HG03469 (cell line): ENCODE measurements around the gene TPI1.
"Not testable (repeated sequence)": the region's sequence is repeated elsewhere in the genome, so short reads cannot be mapped to it uniquely, and the experiment has no call there.

Source experiments
- ATAC-seq: cut with Tn5 transposase; IDR thresholded peaks from one replicate; pipeline ENCODE4 v1.9.1; 2021; ENCODE audit warnings: mild to moderate bottlenecking, moderate library complexity, moderate number of reproducible peaks; ENCODE audit not compliant: unreplicated experiment

The TPI1 gene

DNA sequence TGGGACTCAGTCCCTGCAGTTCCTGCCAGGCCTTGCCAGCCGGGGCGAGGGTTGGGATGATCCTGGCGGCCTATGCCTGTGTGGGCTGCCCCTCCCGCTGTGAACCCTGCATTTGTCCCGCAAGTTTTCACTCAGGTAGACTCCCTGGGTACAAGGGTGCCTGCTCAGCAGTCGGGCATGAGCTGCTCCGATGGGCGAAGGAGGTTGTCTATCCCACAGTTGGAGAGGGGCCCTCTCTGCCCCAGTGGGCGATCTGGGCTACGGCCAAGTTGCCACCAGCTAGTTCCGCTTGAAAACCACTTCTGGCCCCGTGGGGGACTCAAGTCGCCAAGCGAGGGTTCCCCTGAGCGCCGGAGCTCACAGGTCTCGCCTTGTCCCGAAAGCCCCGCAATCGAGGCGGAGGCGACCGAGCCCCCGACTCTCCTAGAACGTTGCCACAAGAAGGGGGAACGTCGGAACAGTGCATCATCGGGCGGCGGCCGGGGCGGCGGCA lies 365 bp upstream of the TPI1 start:
- ATAC-seq = peak; percentile 11

DNA sequence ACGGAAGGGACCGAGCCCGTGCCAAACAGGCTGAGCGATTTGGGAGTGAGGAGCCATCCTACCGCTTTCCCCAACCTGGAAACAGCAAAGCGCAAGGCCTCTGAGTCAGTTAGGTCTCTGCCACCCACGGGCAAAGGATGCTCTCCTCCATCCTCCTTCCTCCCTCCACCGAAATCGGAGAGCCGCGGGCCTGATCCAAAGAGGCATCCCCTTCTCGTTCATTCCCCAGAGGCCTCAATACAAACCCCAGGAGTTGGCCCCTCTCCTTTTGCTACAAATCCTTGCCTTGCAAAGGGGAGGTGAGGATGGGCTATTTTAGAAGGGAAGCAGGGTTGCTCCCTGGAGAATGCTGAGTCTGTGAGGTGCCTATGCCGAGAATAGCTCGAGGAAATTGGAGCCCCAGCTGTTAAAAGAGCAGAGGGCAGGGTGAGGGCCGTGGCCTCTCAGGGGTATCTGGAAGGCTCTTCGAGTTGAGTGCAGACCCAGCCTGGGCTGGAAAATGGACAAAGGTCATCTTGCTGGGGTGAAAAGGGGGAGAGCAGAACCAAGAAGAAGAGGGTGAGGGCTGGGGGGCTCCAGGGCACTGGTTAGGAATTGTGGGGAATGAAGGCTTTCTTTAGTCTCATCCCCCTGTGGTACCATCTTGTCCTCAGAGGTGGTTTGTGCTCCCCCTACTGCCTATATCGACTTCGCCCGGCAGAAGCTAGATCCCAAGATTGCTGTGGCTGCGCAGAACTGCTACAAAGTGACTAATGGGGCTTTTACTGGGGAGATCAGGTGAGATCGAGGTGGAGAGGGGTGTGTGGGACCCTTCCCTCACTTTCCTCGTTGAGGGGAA lies 1.1 kb downstream of the TPI1 start:
- no peak for ATAC-seq

DNA sequence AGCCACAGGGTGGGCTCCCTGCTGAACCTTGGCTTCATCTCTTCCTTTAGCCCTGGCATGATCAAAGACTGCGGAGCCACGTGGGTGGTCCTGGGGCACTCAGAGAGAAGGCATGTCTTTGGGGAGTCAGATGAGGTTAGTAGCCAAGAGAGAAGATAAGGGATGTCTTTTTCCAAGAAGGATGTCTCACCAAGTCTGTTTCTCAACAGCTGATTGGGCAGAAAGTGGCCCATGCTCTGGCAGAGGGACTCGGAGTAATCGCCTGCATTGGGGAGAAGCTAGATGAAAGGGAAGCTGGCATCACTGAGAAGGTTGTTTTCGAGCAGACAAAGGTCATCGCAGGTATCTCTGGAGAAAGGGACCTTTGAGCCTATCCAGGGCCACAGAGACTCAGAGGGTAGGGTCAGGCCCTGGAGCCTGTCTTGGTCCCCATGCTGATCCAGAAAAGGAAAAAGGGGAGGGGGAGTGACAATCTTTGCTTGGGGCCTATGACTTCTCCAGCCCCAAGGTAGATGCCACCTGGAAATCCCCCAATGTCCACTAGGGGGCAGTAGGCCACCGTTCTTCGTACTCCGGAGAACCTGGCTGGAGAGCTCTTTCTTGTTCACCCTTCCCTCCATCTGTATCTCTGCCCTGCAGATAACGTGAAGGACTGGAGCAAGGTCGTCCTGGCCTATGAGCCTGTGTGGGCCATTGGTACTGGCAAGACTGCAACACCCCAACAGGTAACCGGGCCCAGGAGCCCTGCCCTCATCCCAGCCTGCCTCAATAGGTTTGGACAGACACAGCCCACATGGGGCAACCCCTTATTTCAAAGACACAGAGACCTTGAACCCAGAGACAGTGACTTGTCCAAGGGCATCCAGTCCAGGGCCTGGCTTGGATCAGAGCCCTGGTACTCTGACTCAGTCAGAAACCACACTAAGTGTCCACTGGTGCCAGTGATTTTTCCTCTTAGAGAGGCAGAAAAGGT lies 2.0 kb downstream of the TPI1 start:
- no peak for ATAC-seq

DNA sequence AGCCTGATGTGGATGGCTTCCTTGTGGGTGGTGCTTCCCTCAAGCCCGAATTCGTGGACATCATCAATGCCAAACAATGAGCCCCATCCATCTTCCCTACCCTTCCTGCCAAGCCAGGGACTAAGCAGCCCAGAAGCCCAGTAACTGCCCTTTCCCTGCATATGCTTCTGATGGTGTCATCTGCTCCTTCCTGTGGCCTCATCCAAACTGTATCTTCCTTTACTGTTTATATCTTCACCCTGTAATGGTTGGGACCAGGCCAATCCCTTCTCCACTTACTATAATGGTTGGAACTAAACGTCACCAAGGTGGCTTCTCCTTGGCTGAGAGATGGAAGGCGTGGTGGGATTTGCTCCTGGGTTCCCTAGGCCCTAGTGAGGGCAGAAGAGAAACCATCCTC lies 3.0 kb downstream of the TPI1 start:
- ATAC-seq = not testable (repeated sequence)

DNA sequence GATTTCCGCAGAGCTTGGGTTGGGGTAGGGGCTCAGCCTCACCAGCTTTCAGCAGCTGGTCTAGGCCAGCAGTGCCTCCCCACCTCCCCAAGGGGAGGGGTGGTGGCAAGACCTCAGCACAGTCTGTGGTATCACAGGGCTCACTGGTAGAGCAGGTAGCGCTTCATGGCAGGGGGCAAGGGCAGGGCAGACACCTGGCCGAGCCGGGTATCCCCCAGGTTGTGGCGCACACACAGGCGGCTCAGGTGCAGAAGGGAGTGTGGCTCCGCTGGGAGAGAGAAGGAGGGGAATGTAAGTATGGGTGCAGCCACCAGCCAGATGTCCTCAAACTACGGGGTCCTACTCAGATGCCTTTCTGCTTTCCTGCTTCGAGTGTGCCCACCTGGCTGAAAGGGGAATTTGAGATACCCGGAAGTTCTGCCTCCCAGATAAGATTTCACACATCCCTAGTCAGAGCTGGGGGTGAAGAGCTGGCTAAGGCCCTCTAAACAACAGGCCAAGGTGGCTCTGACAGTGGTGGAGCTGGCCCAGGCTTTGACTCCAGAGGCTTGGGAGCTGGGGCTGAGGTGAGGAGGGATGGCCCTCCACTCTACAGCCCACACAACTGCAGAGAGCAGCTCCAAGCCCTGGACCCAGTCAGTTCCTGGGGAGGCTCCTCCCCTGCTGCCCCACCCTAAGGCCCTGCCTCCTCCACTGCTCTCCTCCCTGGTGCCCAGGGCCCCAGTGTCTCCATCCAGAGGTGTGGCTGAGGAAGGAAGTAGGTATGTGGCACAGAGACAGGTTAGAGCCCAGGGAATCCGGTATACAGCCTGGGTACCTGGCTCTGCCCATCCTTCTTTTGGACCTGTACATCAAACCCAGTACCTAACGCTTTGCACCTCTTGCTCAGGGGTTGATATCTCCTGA lies 4.0 kb downstream of the TPI1 start:
- no peak for ATAC-seq

DNA sequence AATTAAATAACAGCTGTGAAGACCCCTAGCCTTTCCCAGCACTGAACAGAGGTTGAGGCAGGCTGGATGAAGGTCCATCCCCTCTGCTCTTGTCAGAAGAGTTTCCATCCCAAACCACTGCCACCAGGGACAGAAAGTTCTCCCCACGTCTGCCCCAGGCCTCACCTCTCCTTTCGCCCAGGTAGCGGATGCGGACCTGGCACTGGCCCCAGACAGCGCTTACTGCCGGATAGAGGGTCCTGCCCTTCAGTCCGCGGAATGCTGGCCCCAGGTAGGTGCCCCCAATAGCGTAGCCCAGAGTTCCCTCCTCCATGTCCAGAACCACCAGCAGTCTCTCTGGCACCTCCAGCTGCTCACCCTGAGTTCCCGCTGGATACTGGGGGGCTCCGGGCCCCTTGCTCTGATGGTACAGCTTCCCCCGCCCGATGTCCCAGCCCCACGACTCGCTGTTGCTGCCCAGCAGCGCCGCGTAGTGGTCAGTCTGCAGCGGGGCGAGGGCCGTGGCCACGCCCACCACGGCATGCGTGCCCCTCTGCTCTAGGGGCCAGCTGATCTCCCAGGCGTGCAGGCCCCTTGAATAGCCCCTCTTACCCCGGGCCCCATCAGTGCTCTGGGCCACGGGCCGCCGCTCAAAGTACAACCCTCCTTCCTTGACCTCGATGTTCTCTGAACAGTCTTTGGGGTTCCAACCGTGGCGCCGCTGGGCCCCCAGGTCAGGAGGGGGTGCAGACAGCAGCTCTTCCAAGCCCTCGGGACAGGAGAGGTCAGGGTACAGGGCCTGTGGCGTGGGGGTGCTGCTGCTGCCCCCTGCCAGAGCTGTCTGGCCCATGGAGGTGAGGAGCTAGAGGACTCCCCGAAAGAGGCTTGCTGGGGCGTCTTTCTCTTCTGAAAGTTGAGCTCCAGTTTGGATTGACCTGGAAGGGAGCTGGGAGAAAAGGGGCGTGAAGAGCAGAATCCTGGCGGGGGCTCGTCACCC lies 5.0 kb downstream of the TPI1 start:
- ATAC-seq = peak; percentile 24

DNA sequence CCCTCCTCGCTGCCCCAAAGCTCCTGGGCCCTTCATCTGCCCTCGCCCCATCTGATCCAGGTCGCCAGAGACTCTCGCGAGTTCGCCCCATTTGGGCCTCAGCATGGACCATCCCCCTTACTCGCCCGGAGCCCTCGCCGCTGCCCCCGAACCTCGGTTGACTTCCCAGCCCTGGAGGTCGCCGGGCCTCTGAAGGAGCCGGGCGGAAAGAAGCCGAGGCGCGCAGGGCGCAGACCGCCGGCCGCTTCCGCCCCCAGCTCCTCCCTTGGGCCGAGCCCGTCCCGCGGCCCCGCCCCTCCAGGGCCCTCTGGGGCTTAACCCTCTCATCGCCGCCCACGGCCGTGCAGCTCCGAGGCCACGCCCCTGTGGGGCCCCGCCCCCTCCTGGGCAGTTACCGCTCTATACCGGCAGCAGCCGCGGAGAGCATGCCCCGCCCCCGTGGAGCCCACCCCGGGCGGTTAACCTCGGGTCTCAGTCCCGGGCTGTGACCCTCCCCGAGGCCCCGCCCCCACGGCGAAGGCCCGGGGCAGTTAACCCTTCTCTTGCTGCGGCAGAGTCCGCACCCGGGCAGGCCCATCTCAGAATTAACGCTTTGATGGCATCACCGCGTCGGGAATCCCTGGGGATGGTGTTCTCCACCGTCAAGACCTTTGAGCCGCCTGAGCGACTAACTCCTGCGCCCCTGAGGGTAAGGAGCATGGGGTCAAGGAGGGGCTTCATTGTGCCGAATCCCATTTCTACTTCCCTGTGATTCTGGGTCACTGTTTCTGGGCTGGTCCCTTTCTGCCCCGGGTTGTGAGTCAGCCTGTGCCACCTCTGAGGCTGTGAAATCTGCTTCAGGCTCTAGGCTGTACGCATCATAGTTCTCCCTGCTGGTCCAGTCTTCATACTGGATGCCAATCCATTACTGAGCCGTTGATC lies 6.0 kb downstream of the TPI1 start, which contains the start of gene SPSB2:
TSS of gene SPSB2 (minus strand) at position 210 of the 921 bp plus-strand sequence. CDS start 402 bp downstream, outside the sequence.
- ATAC-seq = peak; percentile 53

DNA sequence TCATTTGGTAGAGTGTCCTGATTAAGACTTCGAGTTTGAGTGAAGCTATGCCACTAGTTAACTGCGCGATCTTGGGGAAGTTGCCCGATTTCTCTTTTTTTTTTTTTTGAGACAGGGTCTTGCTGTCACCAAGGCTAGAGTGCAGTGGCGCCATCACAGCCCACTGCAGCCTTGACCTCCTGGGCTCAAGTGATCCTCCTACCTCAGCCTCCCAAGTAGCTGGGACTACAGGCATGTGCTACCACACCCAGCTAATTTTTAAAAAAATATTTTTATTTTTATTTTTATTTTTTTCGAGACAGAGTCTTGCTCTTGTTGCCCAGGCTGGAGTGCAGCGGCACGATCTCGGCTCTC lies 6.7 kb downstream of the TPI1 start:
- not testable (repeated sequence) for ATAC-seq

DNA sequence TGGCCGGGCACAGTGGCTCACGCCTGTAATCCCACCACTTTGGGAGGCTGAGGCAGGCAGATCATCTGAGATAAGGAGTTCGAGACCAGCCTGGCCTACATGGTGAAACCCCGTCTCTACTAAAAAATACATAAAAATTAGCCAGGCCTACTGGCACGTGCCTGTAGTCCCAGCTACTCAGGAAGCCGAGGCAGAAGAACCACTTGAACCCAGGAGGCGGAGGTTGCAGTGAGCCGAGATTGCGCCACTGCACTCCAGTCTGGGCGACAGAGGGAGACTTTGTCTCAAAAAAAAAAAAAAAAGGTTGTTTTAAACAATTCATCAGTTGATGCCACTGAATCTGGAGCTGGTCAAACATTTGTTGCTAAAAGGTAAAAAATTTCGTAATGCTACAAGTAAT lies 12.5 kb downstream of the TPI1 start:
- not testable (repeated sequence) for ATAC-seq

DNA sequence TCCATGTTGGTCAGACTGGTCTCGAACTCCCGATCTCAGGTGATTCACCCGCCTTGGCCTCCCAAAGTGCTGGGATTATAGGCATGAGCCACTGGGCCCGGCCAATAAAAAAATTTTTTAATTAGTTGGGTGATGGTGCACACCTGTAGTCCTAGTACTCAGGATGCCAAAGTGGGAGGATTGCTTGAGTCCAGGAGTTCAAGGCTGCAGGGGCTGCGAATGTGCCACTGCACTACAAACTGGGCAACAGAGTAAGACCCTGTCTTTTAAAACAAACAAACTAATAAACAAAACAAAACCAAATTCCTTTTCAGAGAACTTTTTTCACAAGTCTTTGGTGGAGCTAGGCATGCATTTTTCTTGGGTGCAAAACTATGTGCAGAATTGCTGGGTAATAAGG lies 15.9 kb downstream of the TPI1 start:
- ATAC-seq = no peak

DNA sequence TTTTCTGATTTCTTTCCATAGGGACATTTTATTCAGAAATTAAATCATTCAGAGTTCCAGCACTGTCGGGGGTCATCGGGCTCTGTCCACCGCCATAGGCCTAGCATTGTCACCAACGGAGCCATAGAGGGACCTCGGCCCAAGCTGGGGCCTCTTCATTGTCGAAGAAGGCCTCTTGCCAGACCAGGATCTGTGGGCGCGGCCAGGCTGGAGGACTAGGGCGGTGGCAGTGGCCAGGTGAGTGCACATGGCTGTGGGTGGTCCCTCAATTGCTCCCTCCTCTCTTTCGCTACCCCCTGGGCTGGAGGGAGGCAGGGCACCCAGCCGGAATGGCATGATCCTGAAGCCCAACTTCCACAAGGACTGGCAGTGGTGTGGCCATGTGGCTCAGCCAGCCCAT lies 16.4 kb downstream of the TPI1 start:
- ATAC-seq = no peak

DNA sequence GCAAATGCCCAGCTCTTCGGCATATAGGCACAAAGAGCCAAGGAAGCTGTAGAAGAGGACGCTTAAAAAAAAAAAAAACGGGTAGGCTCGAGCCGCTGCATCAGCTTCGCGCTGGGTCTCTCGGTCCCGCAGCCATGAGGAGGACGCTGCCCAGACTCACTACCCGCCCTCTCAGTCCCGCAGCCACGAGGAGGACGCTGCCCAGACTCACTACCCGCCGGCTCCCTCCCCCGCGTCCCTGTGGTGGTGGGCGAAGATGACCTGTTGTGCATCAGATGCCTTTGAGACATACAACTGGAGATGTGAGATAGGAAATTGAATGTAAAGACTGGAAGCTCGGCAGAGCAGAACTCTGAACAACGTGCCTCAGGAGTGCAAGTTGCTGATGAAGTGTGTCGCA lies 17.2 kb downstream of the TPI1 start:
- no peak for ATAC-seq

DNA sequence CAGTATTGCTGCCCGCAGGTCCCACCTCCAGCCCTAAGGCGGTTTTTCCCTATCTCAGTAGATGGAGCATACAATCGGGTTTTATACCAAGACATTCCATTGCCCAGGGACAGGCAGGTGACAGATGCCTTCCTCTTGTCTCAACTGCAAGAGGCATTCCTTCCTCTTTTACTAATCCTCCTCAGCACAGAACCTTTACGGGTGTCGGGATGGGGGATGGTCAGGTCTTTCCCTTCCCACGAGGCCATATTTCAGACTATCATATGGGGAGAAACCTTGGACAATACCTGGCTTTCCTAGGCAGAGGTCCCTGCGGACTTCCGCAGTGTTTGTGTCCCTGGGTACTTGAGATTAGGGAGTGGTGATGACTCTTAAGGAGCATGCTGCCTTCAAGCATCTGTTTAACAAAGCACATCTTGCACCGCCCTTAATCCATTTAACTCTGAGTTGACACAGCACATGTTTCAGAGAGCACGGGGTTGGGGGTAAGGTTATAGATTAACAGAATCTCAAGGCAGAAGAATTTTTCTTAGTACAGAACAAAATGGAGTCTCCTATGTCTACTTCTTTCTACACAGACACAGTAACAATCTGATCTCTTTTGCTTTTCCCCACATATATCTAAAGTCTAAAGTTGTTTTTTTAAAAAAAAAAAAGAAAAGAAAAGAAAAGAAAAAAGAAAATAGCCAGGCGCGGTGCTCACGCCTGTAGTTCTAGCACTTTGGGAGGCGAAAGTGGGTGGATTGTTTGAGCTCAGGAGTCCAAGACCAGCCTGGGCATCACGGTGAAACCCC lies 19.1 kb downstream of the TPI1 start:
- ATAC-seq = not testable (repeated sequence)

DNA sequence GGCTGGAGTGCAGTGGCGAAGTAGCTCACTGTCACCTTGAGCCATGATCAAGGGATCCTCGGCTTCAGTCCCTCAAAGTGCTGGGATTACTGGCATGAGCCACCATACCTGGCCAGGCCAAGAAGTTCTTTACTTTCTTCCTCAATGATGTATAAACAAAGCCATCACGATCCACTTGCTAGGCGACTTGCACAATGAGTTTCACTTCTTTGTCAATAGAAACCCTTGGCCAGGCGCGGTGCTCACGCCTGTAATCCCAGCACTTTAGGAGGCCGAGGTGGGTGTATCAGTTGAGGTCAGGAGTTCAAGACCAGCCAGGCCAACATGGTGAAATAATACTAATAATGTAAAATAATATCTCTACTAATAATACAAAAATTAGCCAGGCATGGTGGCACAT lies 20.1 kb downstream of the TPI1 start:
- ATAC-seq = no peak

DNA sequence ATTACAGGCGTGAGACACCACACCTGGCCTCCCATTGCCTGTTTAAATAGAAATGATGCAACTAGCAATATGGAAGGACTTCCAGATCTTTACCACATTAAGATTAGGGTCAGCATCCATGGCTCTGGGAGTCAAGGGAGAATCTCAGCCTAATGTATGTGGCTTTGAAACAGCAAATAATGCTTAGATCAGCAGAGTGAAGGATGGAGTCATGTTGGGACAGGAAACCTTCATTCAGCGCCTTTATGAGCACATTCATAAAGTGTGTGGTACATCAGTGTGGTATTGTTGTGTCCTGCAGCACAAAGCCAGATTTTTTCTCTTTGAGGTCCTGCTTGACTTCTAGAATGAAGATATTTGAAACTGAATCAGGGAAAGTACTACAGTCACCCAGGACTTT lies 21.0 kb downstream of the TPI1 start:
- no peak for ATAC-seq

DNA sequence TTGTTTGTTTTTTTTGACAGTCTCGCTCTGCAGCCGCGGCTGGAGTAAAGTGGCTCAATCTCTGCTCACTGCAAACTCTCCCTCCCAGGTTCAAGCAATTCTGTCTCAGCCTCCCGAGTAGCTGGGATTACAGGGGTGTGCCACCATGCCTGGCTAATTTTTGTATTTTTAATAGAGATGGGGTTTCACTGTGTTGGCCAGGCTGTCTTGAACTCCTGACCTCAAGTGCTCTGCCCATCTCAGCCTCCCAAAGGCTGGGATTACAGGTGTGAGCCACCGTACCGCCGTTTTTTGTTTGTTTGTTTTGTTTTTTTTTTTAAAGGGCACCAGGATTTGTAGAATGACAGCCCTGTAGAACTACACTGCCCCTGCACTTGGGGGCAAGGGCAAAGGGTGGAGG lies 21.5 kb downstream of the TPI1 start:
- ATAC-seq = not testable (repeated sequence)

DNA sequence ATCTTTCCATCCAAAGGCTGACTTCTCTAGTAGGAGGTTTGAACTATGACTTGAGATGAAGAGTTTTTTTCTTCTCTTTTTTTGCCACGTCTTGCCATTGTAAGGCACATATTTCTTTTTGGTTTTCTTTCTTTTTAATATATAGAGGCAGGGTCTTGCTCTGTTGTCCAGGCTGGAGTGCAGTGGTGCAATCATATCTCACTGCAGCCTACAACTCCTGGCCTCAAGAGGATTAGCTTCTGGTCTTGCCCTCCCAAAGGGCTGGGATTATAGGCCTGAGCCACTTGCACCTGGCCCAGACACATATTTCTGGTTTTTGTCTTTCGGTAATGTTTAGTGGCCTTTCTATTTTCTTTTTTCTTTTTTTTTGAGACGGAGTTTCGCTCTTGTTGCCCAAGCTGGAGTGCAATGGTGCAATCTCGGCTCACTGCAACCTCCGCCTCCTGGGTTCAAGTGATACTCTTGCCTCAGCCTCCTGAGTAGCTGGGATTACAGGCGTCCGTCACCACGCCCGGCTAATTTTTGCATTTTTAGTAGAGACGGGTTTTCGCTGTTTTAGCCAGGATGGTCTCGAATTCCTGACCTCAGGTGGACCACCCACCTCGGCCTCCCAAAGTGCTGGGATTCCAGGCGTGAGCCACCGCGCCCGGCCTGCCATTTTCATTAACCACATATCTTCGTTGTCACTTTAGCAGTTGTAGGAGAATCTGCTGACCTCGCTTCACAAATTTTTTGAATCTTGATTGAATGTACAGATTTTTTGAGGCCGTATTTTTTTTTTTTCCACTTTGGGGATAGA lies 22.6 kb downstream of the TPI1 start:
- ATAC-seq = not testable (repeated sequence)
